Measurements from ENCODE around the gene NLRP7. TPM values are rescaled to one million over a fixed set of nuclear protein-coding genes. Genes with fewer than 3 reads are reported as not detected.
"Not testable (repeated sequence)": the region's sequence is repeated elsewhere in the genome, so short reads cannot be mapped to it uniquely, and the experiment has no call there.

NLRP7 gene
- 0.41 and 0.69 TPM in 2 replicates for total RNA-seq (2014; rRNA removed; shearing (Covaris generic))
- 5.6 and 8.8 TPM in 2 replicates for total RNA-seq (2022)
- percentile 32 among the genes with signal in this experiment for Bru-seq, nascent RNA
- percentile 45 among the genes with signal in this experiment for BruChase-seq, experiment 1, labeled RNA remaining after a 6-hour chase
- percentile 42 among the genes with signal in this experiment for BruChase-seq, experiment 2, labeled RNA remaining after a 2-hour chase
- long read RNA-seq, partial matches to known transcripts: 44 of 46 reads
- long read RNA-seq, other reads (novel, unspliced or antisense): 2 of 46 reads

DNA sequence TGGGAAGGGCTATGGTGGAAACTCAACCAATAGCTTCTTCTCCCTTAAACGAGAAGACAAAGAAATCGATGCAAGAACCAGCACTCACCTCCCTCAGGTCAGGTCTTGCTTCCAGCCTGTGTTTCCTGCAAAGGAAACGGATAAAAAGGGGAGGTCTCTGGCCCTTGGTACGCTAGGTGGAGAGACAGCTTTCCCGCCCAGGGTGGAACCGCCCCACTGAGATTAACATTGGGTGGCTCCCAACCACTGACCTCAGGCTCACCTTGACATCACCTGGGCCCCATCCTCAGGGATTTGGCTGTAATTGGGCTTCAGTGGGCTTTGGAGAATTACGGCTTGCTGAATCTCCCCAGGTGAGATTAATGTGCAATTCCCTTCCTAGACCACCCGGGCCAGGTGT, at the start of gene NLRP7:
TSS of gene NLRP7 (minus strand) at position 150 of the 400 bp plus-strand sequence.
- no TSS peak for BruUV-seq (replicated peaks)
- TF ChIP-seq CTCF (conservative IDR thresholded peaks at IDR 0.05; ENCODE audit: low read length) (no peak), EZH2phosphoT487 (IDR thresholded peaks at IDR 0.05; ENCODE audit: borderline replicate concordance, low read depth, low read length) (no peak)
- CTCF ChIA-PET (ENCODE audit: unreplicated experiment): no interaction called here

GRCh38 chr19:54995561-54995960, 48.2 kb upstream of the NLRP7 start:
- Histone ChIP-seq H3K4me2 (ENCODE audit: low read length) (no peak overlapping the region), H3K36me3 (ENCODE audit: insufficient read depth, low read length) (no peaks in the 10 kb centered on the region), H4K20me1 (ENCODE audit: insufficient read depth, low read length) (no peaks in the 10 kb centered on the region), H3K9me2 (ENCODE audit: insufficient read depth, low read length) (no peaks in the 10 kb centered on the region), H3K4me3 (ENCODE audit: low read depth, low read length, poor library complexity, severe bottlenecking) (no peak overlapping the region), H3K79me2 (ENCODE audit: insufficient read depth, low read depth, low read length) (no peaks in the 10 kb centered on the region), H3K4me1 (ENCODE audit: insufficient read depth, low read length, poor library complexity, severe bottlenecking) (no peaks in the 10 kb centered on the region), H2AFZ (ENCODE audit: low read length) (no peak overlapping the region), H3K27ac (ENCODE audit: low read depth, low read length, poor library complexity, severe bottlenecking) (no peak overlapping the region), H3K9me3 (ENCODE audit: low read length) (no peaks in the 10 kb centered on the region)
- no TSS peak for BruUV-seq (replicated peaks)
- no peak for DNase-seq (ENCODE audit: low spot score)
- TF ChIP-seq EZH2phosphoT487 (IDR thresholded peaks at IDR 0.05; ENCODE audit: borderline replicate concordance, low read depth, low read length) (no peak), CTCF (conservative IDR thresholded peaks at IDR 0.05; ENCODE audit: low read length) (no peak)
- CTCF ChIA-PET (ENCODE audit: unreplicated experiment): no interaction called here
- POLR2A ChIA-PET: no interaction called here
- intact Hi-C loops (cut with micrococcal nuclease; ENCODE audit: unreplicated experiment): no loop called here

More for the DNA sequence above, at the start of gene NLRP7:
- intact Hi-C loops (cut with micrococcal nuclease; ENCODE audit: unreplicated experiment): no loop called here
- Histone ChIP-seq H3K36me3 (ENCODE audit: insufficient read depth, low read length) (no peaks in the 10 kb centered on the region), H3K9me3 (ENCODE audit: low read length) (no peaks in the 10 kb centered on the region), H4K20me1 (ENCODE audit: insufficient read depth, low read length) (no peaks in the 10 kb centered on the region), H3K79me2 (ENCODE audit: insufficient read depth, low read depth, low read length) (no peaks in the 10 kb centered on the region), H3K4me1 (ENCODE audit: insufficient read depth, low read length, poor library complexity, severe bottlenecking) (peaks cover 35% of the 10 kb centered on the region), H2AFZ (ENCODE audit: low read length) (no peak within 1 kb of the TSS), H3K27ac (ENCODE audit: low read depth, low read length, poor library complexity, severe bottlenecking) (no peak within 1 kb of the TSS), H3K4me2 (ENCODE audit: low read length) (no peak within 1 kb of the TSS), H3K9me2 (ENCODE audit: insufficient read depth, low read length) (no peaks in the 10 kb centered on the region), H3K4me3 (ENCODE audit: low read depth, low read length, poor library complexity, severe bottlenecking) (no peak within 1 kb of the TSS)
- POLR2A ChIA-PET: no interaction called here
- DNase-seq (ENCODE audit: low spot score): no peak

DNA sequence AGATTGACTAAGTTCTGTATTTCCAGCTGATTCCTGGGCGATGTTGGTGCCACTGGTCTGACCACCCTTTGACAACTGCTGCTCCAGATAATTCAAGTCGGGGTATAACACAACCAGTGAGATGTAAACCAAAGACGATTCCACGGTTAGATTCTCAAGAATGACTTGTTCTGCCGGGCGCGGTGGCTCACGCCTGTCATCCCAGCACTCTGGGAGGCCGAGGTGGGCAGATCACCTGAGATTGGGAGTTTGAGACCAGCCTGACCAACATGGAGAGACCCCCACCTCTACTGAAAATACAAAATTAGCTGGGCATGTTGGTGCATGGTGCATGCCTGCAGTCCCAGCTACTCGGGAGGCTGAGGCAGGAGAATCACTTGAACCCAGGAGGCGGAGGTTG, 42.2 kb upstream of the NLRP7 start:
- H3K4me2 ChIP-seq (ENCODE audit: low read length); H3K36me3 ChIP-seq (ENCODE audit: insufficient read depth, low read length); H3K9me3 ChIP-seq (ENCODE audit: low read length); H4K20me1 ChIP-seq (ENCODE audit: insufficient read depth, low read length); H3K79me2 ChIP-seq (ENCODE audit: insufficient read depth, low read depth, low read length); H3K27ac ChIP-seq (ENCODE audit: low read depth, low read length, poor library complexity, severe bottlenecking); H3K4me1 ChIP-seq (ENCODE audit: insufficient read depth, low read length, poor library complexity, severe bottlenecking); CTCF ChIA-PET (ENCODE audit: unreplicated experiment); DNase-seq (ENCODE audit: low spot score); H2AFZ ChIP-seq (ENCODE audit: low read length); POLR2A ChIA-PET; intact Hi-C loops (cut with micrococcal nuclease; ENCODE audit: unreplicated experiment); H3K9me2 ChIP-seq (ENCODE audit: insufficient read depth, low read length); H3K4me3 ChIP-seq (ENCODE audit: low read depth, low read length, poor library complexity, severe bottlenecking); BruUV-seq (replicated peaks): not testable (repeated sequence)

DNA sequence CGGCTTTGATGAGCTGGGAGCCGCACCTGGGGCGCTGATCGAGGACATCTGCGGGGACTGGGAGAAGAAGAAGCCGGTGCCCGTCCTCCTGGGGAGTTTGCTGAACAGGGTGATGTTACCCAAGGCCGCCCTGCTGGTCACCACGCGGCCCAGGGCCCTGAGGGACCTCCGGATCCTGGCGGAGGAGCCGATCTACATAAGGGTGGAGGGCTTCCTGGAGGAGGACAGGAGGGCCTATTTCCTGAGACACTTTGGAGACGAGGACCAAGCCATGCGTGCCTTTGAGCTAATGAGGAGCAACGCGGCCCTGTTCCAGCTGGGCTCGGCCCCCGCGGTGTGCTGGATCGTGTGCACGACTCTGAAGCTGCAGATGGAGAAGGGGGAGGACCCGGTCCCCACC, 35.2 kb upstream of the NLRP7 start:
- H3K4me1 ChIP-seq (ENCODE audit: insufficient read depth, low read length, poor library complexity, severe bottlenecking); POLR2A ChIA-PET; H3K9me2 ChIP-seq (ENCODE audit: insufficient read depth, low read length); H3K36me3 ChIP-seq (ENCODE audit: insufficient read depth, low read length); H3K4me3 ChIP-seq (ENCODE audit: low read depth, low read length, poor library complexity, severe bottlenecking); H3K27ac ChIP-seq (ENCODE audit: low read depth, low read length, poor library complexity, severe bottlenecking); H3K9me3 ChIP-seq (ENCODE audit: low read length); H3K79me2 ChIP-seq (ENCODE audit: insufficient read depth, low read depth, low read length); CTCF ChIA-PET (ENCODE audit: unreplicated experiment); H3K4me2 ChIP-seq (ENCODE audit: low read length); BruUV-seq (replicated peaks); H4K20me1 ChIP-seq (ENCODE audit: insufficient read depth, low read length); H2AFZ ChIP-seq (ENCODE audit: low read length); intact Hi-C loops (cut with micrococcal nuclease; ENCODE audit: unreplicated experiment); DNase-seq (ENCODE audit: low spot score): not testable (repeated sequence)

DNA sequence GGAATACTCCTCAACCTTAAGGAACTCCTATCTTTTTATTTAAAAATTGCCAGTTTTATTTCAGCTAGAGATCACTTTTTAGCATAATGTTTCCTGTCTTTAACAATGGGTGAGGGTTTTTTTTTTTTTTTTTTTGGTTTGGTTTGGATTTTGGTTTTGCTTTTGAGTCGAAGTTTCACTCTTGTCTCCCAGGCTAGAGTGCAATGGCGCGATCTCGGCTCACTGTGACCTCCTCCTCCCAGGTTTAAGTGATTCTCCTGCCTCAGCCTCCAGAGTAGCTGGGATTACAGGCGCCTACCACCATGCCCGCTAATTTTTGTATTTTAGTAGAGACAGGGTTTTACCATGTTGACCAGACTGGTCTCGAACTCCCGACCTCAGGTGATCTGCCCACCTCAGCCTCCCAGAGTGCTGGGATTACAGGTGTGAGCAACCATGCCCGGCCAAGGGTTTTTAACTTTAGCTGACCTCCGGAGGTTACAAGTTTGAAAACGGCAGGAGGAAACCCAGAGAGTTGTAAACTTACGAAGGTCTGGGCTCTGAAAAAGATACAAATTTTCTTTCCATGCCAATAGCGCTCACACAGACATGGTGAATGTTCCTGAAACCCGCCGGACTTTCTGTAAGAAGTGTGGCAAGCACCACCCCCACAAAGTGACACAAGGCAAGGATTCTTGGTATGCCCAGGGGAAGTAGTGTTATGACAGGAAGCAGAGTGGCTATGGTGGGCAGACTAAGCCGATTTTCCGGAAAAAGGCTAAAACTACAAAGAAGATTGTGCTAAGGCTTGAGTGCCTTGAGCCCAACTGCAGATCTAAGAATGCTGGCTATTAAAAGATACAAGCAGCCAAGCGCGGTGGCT, 26.1 kb upstream of the NLRP7 start:
- H3K9me2 ChIP-seq (ENCODE audit: insufficient read depth, low read length); H4K20me1 ChIP-seq (ENCODE audit: insufficient read depth, low read length); H3K36me3 ChIP-seq (ENCODE audit: insufficient read depth, low read length); DNase-seq (ENCODE audit: low spot score); H3K4me3 ChIP-seq (ENCODE audit: low read depth, low read length, poor library complexity, severe bottlenecking); POLR2A ChIA-PET; H3K4me1 ChIP-seq (ENCODE audit: insufficient read depth, low read length, poor library complexity, severe bottlenecking); CTCF ChIA-PET (ENCODE audit: unreplicated experiment); H3K9me3 ChIP-seq (ENCODE audit: low read length); H3K4me2 ChIP-seq (ENCODE audit: low read length); BruUV-seq (replicated peaks); H3K27ac ChIP-seq (ENCODE audit: low read depth, low read length, poor library complexity, severe bottlenecking); H2AFZ ChIP-seq (ENCODE audit: low read length); intact Hi-C loops (cut with micrococcal nuclease; ENCODE audit: unreplicated experiment); H3K79me2 ChIP-seq (ENCODE audit: insufficient read depth, low read depth, low read length): not testable (repeated sequence)
